ENCODE measurements around the gene OR2C3. TPM values are rescaled to one million over a fixed set of nuclear protein-coding genes. Genes with fewer than 3 reads are reported as not detected.
"Not testable (repeated sequence)": the region's sequence is repeated elsewhere in the genome, so short reads cannot be mapped to it uniquely, and the experiment has no call there.

The OR2C3 gene
- polyA plus RNA-seq, 1 experiment: not detected

- no peak for DNase-seq (ENCODE audit: low read depth, low spot score)
- ChIA-PET POLR2A (no interaction called here), CTCF (no interaction called here)
- Histone ChIP-seq H3K27me3 (ENCODE audit: control insufficient read depth, insufficient read depth, low read length) (no peaks in the 10 kb centered on the region), H3K27ac (ENCODE audit: low read depth, low read length) (no peak overlapping the region), H3K4me3 (ENCODE audit: low read depth, low read length) (no peak overlapping the region), H3K9me3 (ENCODE audit: control insufficient read depth, insufficient read depth, low read length) (peaks cover 24% of the 10 kb centered on the region)
- no peak for TF ChIP-seq CTCF (IDR thresholded peaks at IDR 0.05; ENCODE audit: low read depth, low read length)
Measured at GRCh38 chr1:247528812-247529474, 7.3 kb downstream of the OR2C3 start.

- CTCF ChIA-PET; POLR2A ChIA-PET; H3K4me3 ChIP-seq (ENCODE audit: low read depth, low read length); H3K27me3 ChIP-seq (ENCODE audit: control insufficient read depth, insufficient read depth, low read length); H3K27ac ChIP-seq (ENCODE audit: low read depth, low read length); DNase-seq (ENCODE audit: low read depth, low spot score): not testable (repeated sequence)
- peaks cover 27% of the 10 kb centered on the region for H3K9me3 ChIP-seq (ENCODE audit: control insufficient read depth, insufficient read depth, low read length)
Measured at GRCh38 chr1:247521886-247522285, 14.4 kb downstream of the OR2C3 start.

- peaks cover 31% of the 10 kb centered on the region for H3K9me3 ChIP-seq (ENCODE audit: control insufficient read depth, insufficient read depth, low read length)
- no peak overlapping the region for H3K27ac ChIP-seq (ENCODE audit: low read depth, low read length)
- TF ChIP-seq CTCF (IDR thresholded peaks at IDR 0.05; ENCODE audit: low read depth, low read length): no peak
- ChIA-PET POLR2A (no interaction called here), CTCF (no interaction called here)
- H3K4me3 ChIP-seq (ENCODE audit: low read depth, low read length): no peak overlapping the region
- DNase-seq (ENCODE audit: low read depth, low spot score): no peak
- H3K27me3 ChIP-seq (ENCODE audit: control insufficient read depth, insufficient read depth, low read length): no peaks in the 10 kb centered on the region
Measured at GRCh38 chr1:247518613-247518891, 17.7 kb downstream of the OR2C3 start.

DNA sequence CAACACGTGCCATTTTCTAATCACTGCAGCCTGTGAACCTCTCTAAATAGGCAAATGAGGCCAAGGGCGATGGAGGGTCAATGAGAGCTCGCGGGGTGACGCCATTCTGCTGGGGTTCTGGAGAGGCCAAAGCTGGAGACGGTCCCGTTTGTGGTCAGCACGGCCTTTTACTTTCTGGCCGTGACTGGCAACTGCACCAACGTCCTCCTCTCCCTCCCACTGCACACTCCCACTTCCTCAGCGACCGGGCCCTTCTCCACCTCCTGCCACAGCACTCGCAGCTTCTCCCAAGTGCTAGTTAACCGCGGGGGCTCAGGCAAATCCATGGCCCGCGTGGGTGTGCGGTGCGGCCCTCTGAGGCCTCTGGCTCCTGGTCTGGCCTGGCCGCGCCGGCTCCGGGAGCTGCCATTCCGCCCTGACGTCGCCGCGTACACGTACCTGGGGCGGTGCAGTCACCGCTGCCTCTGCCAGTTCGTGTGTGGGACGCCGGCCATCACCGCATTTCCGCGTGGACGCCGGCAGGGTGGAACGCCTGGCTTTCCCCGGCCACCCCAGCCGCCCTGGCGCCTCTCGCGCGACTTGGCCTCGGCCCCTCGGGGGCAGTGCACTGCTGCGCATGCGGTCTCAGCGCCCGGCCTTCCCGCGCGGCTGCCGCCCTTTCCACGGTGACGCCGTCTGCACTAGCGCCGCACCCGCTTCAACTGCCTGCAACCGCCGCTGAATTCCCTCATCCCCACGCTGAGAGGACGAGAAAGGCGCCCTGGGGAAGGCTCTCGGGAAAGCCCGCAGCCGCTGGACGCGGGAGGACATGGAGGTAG is 18.2 kb downstream of the OR2C3 start:
- POLR2A ChIA-PET: no interaction called here
- DNase-seq (ENCODE audit: low read depth, low spot score): no peak
- CTCF ChIA-PET: no interaction called here
- no peak for TF ChIP-seq CTCF (IDR thresholded peaks at IDR 0.05; ENCODE audit: low read depth, low read length)
- H3K27ac ChIP-seq (ENCODE audit: low read depth, low read length): no peak overlapping the region
- peaks cover 37% of the 10 kb centered on the region for H3K9me3 ChIP-seq (ENCODE audit: control insufficient read depth, insufficient read depth, low read length)
- no peak overlapping the region for H3K4me3 ChIP-seq (ENCODE audit: low read depth, low read length)
- H3K27me3 ChIP-seq (ENCODE audit: control insufficient read depth, insufficient read depth, low read length): no peaks in the 10 kb centered on the region

DNA sequence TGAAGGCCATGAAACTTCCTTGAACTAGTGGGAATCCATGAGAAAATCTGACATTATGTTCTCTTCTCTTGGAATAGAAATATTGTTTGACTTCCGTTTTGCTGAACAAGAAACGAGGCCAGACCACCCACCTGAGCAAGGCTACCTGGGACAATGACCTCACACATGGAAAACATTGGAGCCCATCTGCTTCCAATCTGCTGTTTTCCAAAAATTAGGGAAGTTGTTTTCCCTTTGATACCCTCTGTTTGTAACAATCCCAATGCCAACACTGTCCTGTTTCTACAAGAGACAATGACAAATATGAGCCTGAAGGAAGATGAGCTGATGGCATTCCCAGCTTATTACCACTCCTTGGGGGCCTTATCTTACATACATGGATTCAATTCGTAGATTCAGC is 29.4 kb downstream of the OR2C3 start:
- Histone ChIP-seq H3K27ac (ENCODE audit: low read depth, low read length) (no peak overlapping the region), H3K27me3 (ENCODE audit: control insufficient read depth, insufficient read depth, low read length) (no peaks in the 10 kb centered on the region), H3K9me3 (ENCODE audit: control insufficient read depth, insufficient read depth, low read length) (peaks cover 8% of the 10 kb centered on the region), H3K4me3 (ENCODE audit: low read depth, low read length) (no peak overlapping the region)
- no peak for TF ChIP-seq CTCF (IDR thresholded peaks at IDR 0.05; ENCODE audit: low read depth, low read length)
- ChIA-PET CTCF (no interaction called here), POLR2A (no interaction called here)
- DNase-seq (ENCODE audit: low read depth, low spot score): no peak

Data from AG04450 (cell line).